ENCODE data around the gene CACNA1E. TPM values are rescaled to one million over a fixed set of nuclear protein-coding genes. Genes with fewer than 3 reads are reported as not detected.

CACNA1E gene
- total RNA-seq, 6 experiments from 2014 or later = not detected

- H3K27ac Mint-ChIP-seq = no peak overlapping the region
- H3K4me1 Mint-ChIP-seq (ENCODE audit: low read depth) = no peaks in the 10 kb centered on the region
- H3K36me3 Mint-ChIP-seq (ENCODE audit: low read depth) = no peaks in the 10 kb centered on the region
- TF ChIP-seq, protein P1, sequence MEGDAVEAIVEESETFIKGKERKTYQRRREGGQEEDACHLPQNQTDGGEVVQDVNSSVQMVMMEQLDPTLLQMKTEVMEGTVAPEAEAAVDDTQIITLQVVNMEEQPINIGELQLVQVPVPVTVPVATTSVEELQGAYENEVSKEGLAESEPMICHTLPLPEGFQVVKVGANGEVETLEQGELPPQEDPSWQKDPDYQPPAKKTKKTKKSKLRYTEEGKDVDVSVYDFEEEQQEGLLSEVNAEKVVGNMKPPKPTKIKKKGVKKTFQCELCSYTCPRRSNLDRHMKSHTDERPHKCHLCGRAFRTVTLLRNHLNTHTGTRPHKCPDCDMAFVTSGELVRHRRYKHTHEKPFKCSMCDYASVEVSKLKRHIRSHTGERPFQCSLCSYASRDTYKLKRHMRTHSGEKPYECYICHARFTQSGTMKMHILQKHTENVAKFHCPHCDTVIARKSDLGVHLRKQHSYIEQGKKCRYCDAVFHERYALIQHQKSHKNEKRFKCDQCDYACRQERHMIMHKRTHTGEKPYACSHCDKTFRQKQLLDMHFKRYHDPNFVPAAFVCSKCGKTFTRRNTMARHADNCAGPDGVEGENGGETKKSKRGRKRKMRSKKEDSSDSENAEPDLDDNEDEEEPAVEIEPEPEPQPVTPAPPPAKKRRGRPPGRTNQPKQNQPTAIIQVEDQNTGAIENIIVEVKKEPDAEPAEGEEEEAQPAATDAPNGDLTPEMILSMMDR (IDR thresholded peaks at IDR 0.05) = no peak
- peaks cover 11% of the 10 kb centered on the region for H3K9me3 Mint-ChIP-seq
- H3K4me3 Mint-ChIP-seq = no peak overlapping the region
- H3K27me3 Mint-ChIP-seq (ENCODE audit: insufficient read depth) = no peaks in the 10 kb centered on the region; the same call in 1 of the 2 replicates
- no peak for DNase-seq
Observed at GRCh38 chr1:181497870-181498269, 14.6 kb downstream of the CACNA1E start.

GRCh38 chr1:181499825-181500224 lies 16.5 kb downstream of the CACNA1E start:
- Mint-ChIP-seq H3K36me3 (ENCODE audit: low read depth) (no peaks in the 10 kb centered on the region), H3K27me3 (ENCODE audit: insufficient read depth) (peaks cover 2% of the 10 kb centered on the region), H3K27ac (no peak overlapping the region), H3K9me3 (peaks cover 14% of the 10 kb centered on the region), H3K4me3 (no peak overlapping the region), H3K4me1 (ENCODE audit: low read depth) (no peaks in the 10 kb centered on the region)
- DNase-seq = no peak
- TF ChIP-seq, protein P1 (IDR thresholded peaks at IDR 0.05) = no peak

GRCh38 chr1:181500636-181501035 lies 17.3 kb downstream of the CACNA1E start:
- Mint-ChIP-seq H3K4me1 (ENCODE audit: low read depth) (no peaks in the 10 kb centered on the region), H3K27me3 (ENCODE audit: insufficient read depth) (peaks cover 2% of the 10 kb centered on the region)
- TF ChIP-seq, protein P1 (IDR thresholded peaks at IDR 0.05) = no peak

DNA sequence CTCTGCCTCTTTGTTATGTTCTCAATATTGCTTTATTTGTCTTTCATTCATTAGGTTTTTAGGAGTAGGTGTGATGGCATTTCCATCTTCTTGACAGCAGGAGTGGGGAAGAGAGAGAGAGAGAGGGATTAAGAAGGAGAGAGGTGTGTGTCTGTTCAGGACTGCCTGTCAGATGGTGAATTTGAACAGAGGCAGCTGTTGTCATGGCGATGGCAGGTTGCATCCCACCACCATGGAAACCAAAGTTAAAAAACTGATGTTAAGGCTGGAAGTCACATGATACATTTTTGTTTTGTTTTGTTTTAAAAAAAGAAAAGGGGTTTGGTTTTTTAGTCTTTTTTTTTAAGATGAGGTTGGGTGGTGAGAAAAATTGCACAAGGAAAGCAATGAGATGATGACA lies 18.3 kb downstream of the CACNA1E start:
- H3K4me3 Mint-ChIP-seq = no peak overlapping the region
- peaks cover 25% of the 10 kb centered on the region for H3K9me3 Mint-ChIP-seq
- no peak overlapping the region for H3K27ac Mint-ChIP-seq
- peaks cover 2% of the 10 kb centered on the region for H3K27me3 Mint-ChIP-seq (ENCODE audit: insufficient read depth)
- no peaks in the 10 kb centered on the region for H3K4me1 Mint-ChIP-seq (ENCODE audit: low read depth)
- DNase-seq = no peak
- no peaks in the 10 kb centered on the region for H3K36me3 Mint-ChIP-seq (ENCODE audit: low read depth)
- TF ChIP-seq, protein P1 (IDR thresholded peaks at IDR 0.05) = no peak

More at GRCh38 chr1:181500636-181501035, 17.3 kb downstream of the CACNA1E start:
- no peak for DNase-seq
- H3K4me3 Mint-ChIP-seq = no peak overlapping the region
- no peaks in the 10 kb centered on the region for H3K36me3 Mint-ChIP-seq (ENCODE audit: low read depth)
- no peak overlapping the region for H3K27ac Mint-ChIP-seq
- H3K9me3 Mint-ChIP-seq = peaks cover 21% of the 10 kb centered on the region

GRCh38 chr1:181503171-181503810 lies 20.0 kb downstream of the CACNA1E start:
- no peak overlapping the region for H3K27ac Mint-ChIP-seq
- DNase-seq = no peak
- no peaks in the 10 kb centered on the region for H3K4me1 Mint-ChIP-seq (ENCODE audit: low read depth)
- peaks cover 2% of the 10 kb centered on the region for H3K27me3 Mint-ChIP-seq (ENCODE audit: insufficient read depth)
- TF ChIP-seq, protein P1 (IDR thresholded peaks at IDR 0.05) = no peak
- H3K36me3 Mint-ChIP-seq (ENCODE audit: low read depth) = no peaks in the 10 kb centered on the region; the same call in 1 of the 2 replicates
- peaks cover 40% of the 10 kb centered on the region for H3K9me3 Mint-ChIP-seq
- no peak overlapping the region for H3K4me3 Mint-ChIP-seq
